Heart left ventricle (tissue), 16 donors: ENCODE results near the gene ZIC2. TPM values are rescaled to one million over a fixed set of nuclear protein-coding genes. Genes with fewer than 3 reads are reported as not detected.
A peak's percentile ranks its signal among the peaks of the same experiment; 100 is the strongest.

Source experiments
- ATAC-seq, 4 donors: fragments of 200-7000 bp; cut with Tn5 transposase; one replicate each; pipeline ENCODE4 v1.9.1; 2020 to 2022; ENCODE audit warnings: moderate library complexity in 4 of 4, mild to moderate bottlenecking in 3 of 4, moderate number of reproducible peaks in 1 of 4
- DNase-seq, 5 donors: peaks; one replicate each; pipeline ENCODE4 v3.0.0-alpha.2; 2020
- H3K27ac ChIP-seq, 12 donors: fragments of 200-600 bp; sonication (generic) in 4 of 12; one replicate each; pipeline versions ENCODE4 v1.5.0 to v1.8.0; 2016 to 2022; ENCODE audit warnings: mild to moderate bottlenecking in 2 of 12
- H3K27me3 ChIP-seq, 9 donors: fragments of 200-600 bp; sonication (generic) in 2 of 9; one replicate each; pipeline versions ENCODE4 v1.5.1 to v1.8.0; 2016 to 2022; ENCODE audit warnings: mild to moderate bottlenecking in 3 of 9
- H3K36me3 ChIP-seq, 9 donors: fragments of 200-600 bp; sonication (generic) in 2 of 9; one replicate each; pipeline versions ENCODE4 v1.5.0 to v1.8.0; 2018 to 2022; ENCODE audit warnings: mild to moderate bottlenecking in 2 of 9
- H3K4me1 ChIP-seq, 12 donors: fragments of 200-600 bp; sonication (generic) in 4 of 12; one replicate each; pipeline versions ENCODE4 v1.5.0 to v1.8.0; 2016 to 2022; ENCODE audit warnings: mild to moderate bottlenecking in 3 of 12
- H3K4me3 ChIP-seq, 12 donors: fragments of 200-600 bp; sonication (generic) in 4 of 12; one replicate each; pipeline versions ENCODE4 v1.5.0 to v1.8.0; 2017 to 2022; ENCODE audit warnings: mild to moderate bottlenecking in 9 of 12, moderate library complexity in 4 of 12
- H3K9me3 ChIP-seq, 12 donors: fragments of 200-600 bp; sonication (generic) in 4 of 12; one replicate each; pipeline versions ENCODE4 v1.5.0 to v1.8.0; 2016 to 2022; ENCODE audit warnings: mild to moderate bottlenecking in 1 of 12
- POLR2A ChIP-seq, 2 donors: fragments of 450-650 bp; IDR thresholded peaks; one replicate each; pipeline ENCODE4 v1.6.1; 2017; ENCODE audit warnings: antibody characterized with exemption in 2 of 2, mild to moderate bottlenecking in 2 of 2, moderate library complexity in 2 of 2
- WGBS, 4 donors: extraction: QIAGEN DNeasy Blood & Tissue Kit in 2 of 4; methylation state at CpG; one replicate each; pipeline versions ENCODE4 v1.1.5 to v1.1.7; 2013 to 2018; 5-methylcytosine and 5-hydroxymethylcytosine counted together
- intact Hi-C, 10 donors: fragments of 100-400 bp; cut with DNase I; formaldehyde crosslinking; loops; one replicate each; pipeline versions ENCODE4 v1.11.1 to v1.14.2; 2022
- long read RNA-seq, 3 donors: library from polyadenylated mRNA; unstranded; transcript quantifications; one replicate each; pipeline ENCODE4 v2.0.0, GENCODE V29; 2020 to 2021
- polyA plus RNA-seq, 2 donors: library from polyadenylated mRNA; stranded (reverse); fragments of 200-250 nt; gene quantifications; one replicate each; pipeline ENCODE4 v1.2.3, GENCODE V29; 2013
- total RNA-seq, 9 donors: library from RNA; depleted of rRNA in 2 of 9; stranded (reverse); fragments of >200 nt in 2 of 9; fragmentation: NEBNext Ultra II Directional in 3 of 9; extraction: Animal tissue kit (Norgen Biotek cat#: 25700) in 3 of 9; gene quantifications; one replicate each; pipeline versions ENCODE4 v1.1.0 to v1.2.4, GENCODE V29; 2016 to 2023
- TF ChIP-seq, protein P1 (sequence below), 12 donors: fragments of 200-600 bp; sonication (generic) in 4 of 12; IDR thresholded peaks; one replicate each; pipeline versions ENCODE4 v1.5.0 to v1.8.0; 2018 to 2022; ENCODE audit warnings: antibody characterized with exemption in 12 of 12, mild to moderate bottlenecking in 5 of 12
- donor health status: ischemic (EF 13 %, LVEDD 7.1; RV severe dilation, severe dysfunction).
- donor health status: healthy with polysubstance abuse.
- donor health status: DM: no; HTN: yes; CAD: no.
- donor health status: DM: no; HTN: no; CAD: no.
- donor health status: ischemic (EF 25% LVEDD 6.9; RV normal size, moderate dysfunction).
- donor health status: ischemic (EF 25% LVEDD 5.7; RV mildly dilated, moderate dysfunction).
- donor health status: healthy.
- donor health status: DM: yes; HTN: yes; CAD: no.
- donor health status: ischemic (EF 35%, LVEDD 5.7; RV mildly dilated, moderate dysfunction).
- donor health status: nonischemic (EF 11% LVEDD 7.7; RV severe dilation, severe dysfunction).
- donor health status: DM: yes; HTN: yes; CAD: no.
- donor health status: PGD.
- donor health status: ischemic (EF 29% LVEDD 5.4; RV normal size, mild dysfunction).
- donor health status: nonischemic (EF 23%, LVEDD 6.1; RV moderate dilation, normal function).

Gene ZIC2
- not detected for total RNA-seq
- polyA plus RNA-seq: not detected
- long read RNA-seq, donor 1: 0 reads
- long read RNA-seq, donor 2: 0 reads
- long read RNA-seq, donor 3: 0 reads

DNA sequence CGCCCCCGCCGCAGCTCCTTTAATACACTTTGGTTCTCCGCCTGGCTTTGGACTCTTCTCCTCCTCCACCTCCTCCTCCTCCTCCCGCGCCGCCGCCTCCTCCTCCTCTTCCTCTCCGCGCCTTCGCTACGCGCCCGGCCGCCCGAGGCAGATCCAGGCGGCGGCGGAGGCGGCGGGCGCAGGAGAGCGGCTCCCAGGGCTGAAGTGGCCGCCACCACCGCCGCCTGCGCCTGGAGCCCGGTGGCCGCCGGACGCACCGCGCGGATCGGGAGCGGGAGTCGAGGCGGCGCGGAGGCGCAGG is at the start of gene ZIC2:
TSS of gene ZIC2 (plus strand) at position 50 of the 301 bp plus-strand sequence. CDS start 281 bp downstream, outside the sequence.
- DNase-seq (no peak), ATAC-seq (no peak)
- H3K27ac ChIP-seq: no peak within 1 kb of the TSS
- H3K36me3 ChIP-seq: no peaks in the 10 kb centered on the region
- WGBS, 4 donors: 1% methylated on average over 18 to 41 of the region's 41 CpGs
- H3K4me1 ChIP-seq: peaks cover 4 to 43% (median 23%) of the 10 kb centered on the region in 12 donors
- peaks cover 76 to 99% (median 95%) of the 10 kb centered on the region in 9 donors for H3K27me3 ChIP-seq
- TF ChIP-seq, protein P1, sequence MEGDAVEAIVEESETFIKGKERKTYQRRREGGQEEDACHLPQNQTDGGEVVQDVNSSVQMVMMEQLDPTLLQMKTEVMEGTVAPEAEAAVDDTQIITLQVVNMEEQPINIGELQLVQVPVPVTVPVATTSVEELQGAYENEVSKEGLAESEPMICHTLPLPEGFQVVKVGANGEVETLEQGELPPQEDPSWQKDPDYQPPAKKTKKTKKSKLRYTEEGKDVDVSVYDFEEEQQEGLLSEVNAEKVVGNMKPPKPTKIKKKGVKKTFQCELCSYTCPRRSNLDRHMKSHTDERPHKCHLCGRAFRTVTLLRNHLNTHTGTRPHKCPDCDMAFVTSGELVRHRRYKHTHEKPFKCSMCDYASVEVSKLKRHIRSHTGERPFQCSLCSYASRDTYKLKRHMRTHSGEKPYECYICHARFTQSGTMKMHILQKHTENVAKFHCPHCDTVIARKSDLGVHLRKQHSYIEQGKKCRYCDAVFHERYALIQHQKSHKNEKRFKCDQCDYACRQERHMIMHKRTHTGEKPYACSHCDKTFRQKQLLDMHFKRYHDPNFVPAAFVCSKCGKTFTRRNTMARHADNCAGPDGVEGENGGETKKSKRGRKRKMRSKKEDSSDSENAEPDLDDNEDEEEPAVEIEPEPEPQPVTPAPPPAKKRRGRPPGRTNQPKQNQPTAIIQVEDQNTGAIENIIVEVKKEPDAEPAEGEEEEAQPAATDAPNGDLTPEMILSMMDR (IDR thresholded peaks at IDR 0.05): no peak
- no peak for TF ChIP-seq POLR2A (IDR thresholded peaks at IDR 0.05)
- H3K4me3 ChIP-seq: peak within 1 kb of the TSS; percentile 9 to 58 (median 46)
- H3K9me3 ChIP-seq: peaks cover 0 to 5% (median 0%) of the 10 kb centered on the region in 12 donors
- intact Hi-C loops: no loop called here

DNA sequence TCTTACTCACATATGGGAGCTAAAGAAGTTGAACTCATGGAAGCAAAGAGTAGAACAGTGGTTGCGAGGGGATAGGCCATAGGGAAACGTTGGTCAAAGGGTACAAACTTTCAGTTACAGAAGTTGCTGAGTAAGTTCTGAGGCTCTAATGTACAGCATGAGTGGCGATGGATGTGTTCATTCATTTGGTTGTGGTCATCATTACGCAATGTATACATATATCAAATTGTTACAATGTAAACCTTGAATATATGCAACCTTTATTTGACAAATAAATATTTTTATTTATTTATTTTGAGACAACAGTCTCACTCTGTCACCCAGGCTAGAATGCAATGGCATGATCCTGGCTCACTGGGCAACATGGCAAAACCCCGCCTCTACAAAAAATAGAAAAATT is 48.7 kb upstream of the ZIC2 start:
- H3K27me3 ChIP-seq: peaks cover 0 to 51% (median under 1%) of the 10 kb centered on the region in 9 donors
- no peaks in the 10 kb centered on the region for H3K4me1 ChIP-seq
- DNase-seq (no peak), ATAC-seq (no peak)
- no peak overlapping the region for H3K4me3 ChIP-seq
- WGBS, 4 donors: 88 to 91% (median 89%) methylated on average over 5 of the region's 5 CpGs
- H3K27ac ChIP-seq: no peak overlapping the region
- H3K9me3 ChIP-seq: no peaks in the 10 kb centered on the region
- TF ChIP-seq POLR2A (IDR thresholded peaks at IDR 0.05): no peak
- TF ChIP-seq, protein P1 (IDR thresholded peaks at IDR 0.05): no peak
- intact Hi-C loops: no loop called here
- H3K36me3 ChIP-seq: no peaks in the 10 kb centered on the region

- Histone ChIP-seq H3K27ac (no peak overlapping the region), H3K27me3 (peaks cover 0 to 46% (median 3%) of the 10 kb centered on the region in 9 donors), H3K4me3 (no peak overlapping the region), H3K36me3 (no peaks in the 10 kb centered on the region), H3K4me1 (no peaks in the 10 kb centered on the region), H3K9me3 (no peaks in the 10 kb centered on the region)
- no peak for ATAC-seq
- no peak for TF ChIP-seq POLR2A (IDR thresholded peaks at IDR 0.05)
- TF ChIP-seq, protein P1 (IDR thresholded peaks at IDR 0.05): no peak
- intact Hi-C loops: no loop called here
- no peak for DNase-seq
- WGBS, 4 donors: 48 to 90% (median 68%) methylated on average over 2 of the region's 2 CpGs
Measured at GRCh38 chr13:99935772-99936171, 45.8 kb upstream of the ZIC2 start.

GRCh38 chr13:99938635-99939034 is 42.9 kb upstream of the ZIC2 start:
- Histone ChIP-seq H3K9me3 (no peaks in the 10 kb centered on the region), H3K27me3 (peaks cover 0 to 59% (median 5%) of the 10 kb centered on the region in 9 donors), H3K27ac (no peak overlapping the region), H3K36me3 (no peaks in the 10 kb centered on the region), H3K4me1 (no peaks in the 10 kb centered on the region), H3K4me3 (no peak overlapping the region)
- ATAC-seq (no peak), DNase-seq (no peak)
- TF ChIP-seq, protein P1 (IDR thresholded peaks at IDR 0.05): no peak
- no peak for TF ChIP-seq POLR2A (IDR thresholded peaks at IDR 0.05)
- WGBS, 4 donors: 49 to 61% (median 53%) methylated on average over 7 of the region's 7 CpGs
- intact Hi-C loops: no loop called here
